GM18505 (cell line): Measurements from ENCODE around the gene NUDT15.
"Not testable (repeated sequence)": the region's sequence is repeated elsewhere in the genome, so short reads cannot be mapped to it uniquely, and the experiment has no call there.

Experiments
- ATAC-seq: cut with Tn5 transposase; IDR thresholded peaks from one replicate; pipeline ENCODE4 v1.9.1; 2021; ENCODE audit not compliant: unreplicated experiment
- POLR2A ChIP-seq: IDR thresholded peaks from 4 replicates; pipeline ENCODE4 v1.6.1; 2011; ENCODE audit warnings: borderline replicate concordance; ENCODE audit not compliant: insufficient read depth, insufficient read length; ENCODE audit errors: extremely low read depth

The NUDT15 gene

GRCh38 chr13:48037346-48038173 lies at the start of gene NUDT15:
NUDT15 (plus strand) TSS chr13:48037726; CDS start chr13:48037747, 21 bp downstream.
- peak; percentile 93 for ATAC-seq

GRCh38 chr13:47990427-47990826 lies 47.1 kb upstream of the NUDT15 start:
- no peak for TF ChIP-seq POLR2A
- no peak for ATAC-seq

More at GRCh38 chr13:48037346-48038173, at the start of gene NUDT15:
- peak; percentile 98 for TF ChIP-seq POLR2A

GRCh38 chr13:47990920-47991466 lies 46.5 kb upstream of the NUDT15 start:
- no peak for ATAC-seq
- TF ChIP-seq POLR2A: no peak

- ATAC-seq: no peak
- TF ChIP-seq POLR2A: no peak
These were observed 45.7 kb upstream of the NUDT15 start for GRCh38 chr13:47991859-47992258.

GRCh38 chr13:47997384-47997783 lies 40.1 kb upstream of the NUDT15 start:
- no peak for ATAC-seq
- TF ChIP-seq POLR2A: no peak

- TF ChIP-seq POLR2A: no peak
- no peak for ATAC-seq
These were observed 37.6 kb upstream of the NUDT15 start for GRCh38 chr13:47999973-48000372.

GRCh38 chr13:48000559-48001113 lies 36.9 kb upstream of the NUDT15 start:
- TF ChIP-seq POLR2A: no peak
- ATAC-seq: peak; percentile 34

GRCh38 chr13:48001114-48001881 lies 36.2 kb upstream of the NUDT15 start, which contains the start of gene SUCLA2:
SUCLA2 (minus strand) TSS chr13:48001273; CDS start chr13:48001269, 4 bp downstream.
- TF ChIP-seq POLR2A: peak; percentile 80
- ATAC-seq: peak; percentile 99

- not testable (repeated sequence) for ATAC-seq
These were observed 35.5 kb upstream of the NUDT15 start for GRCh38 chr13:48001999-48002398.

GRCh38 chr13:48004201-48004600 lies 33.3 kb upstream of the NUDT15 start:
- no peak for ATAC-seq
- no peak for TF ChIP-seq POLR2A

- ATAC-seq: no peak
- TF ChIP-seq POLR2A: no peak
These were observed 31.1 kb upstream of the NUDT15 start for GRCh38 chr13:48006396-48006795.

GRCh38 chr13:48009284-48009683 lies 28.2 kb upstream of the NUDT15 start:
- no peak for ATAC-seq
- TF ChIP-seq POLR2A: no peak

GRCh38 chr13:48010698-48011097 lies 26.8 kb upstream of the NUDT15 start:
- ATAC-seq: no peak

More at GRCh38 chr13:48010698-48011097, 26.8 kb upstream of the NUDT15 start:
- TF ChIP-seq POLR2A: no peak
